Lung (tissue), 12 donors: ENCODE data around the gene NLN. TPM values are rescaled to one million over a fixed set of nuclear protein-coding genes. Genes with fewer than 3 reads are reported as not detected.

ENCODE experiments used
- ATAC-seq: fragments of 200-7000 bp; cut with Tn5 transposase; one replicate; pipeline ENCODE4 v1.9.1; 2020; ENCODE audit warnings: moderate number of reproducible peaks; ENCODE audit not compliant: insufficient read depth, low FRiP score
- DNase-seq, 3 donors: peaks; one replicate each; pipeline ENCODE4 v3.0.0-alpha.2; 2013 to 2017
- H3K27ac ChIP-seq, 2 donors: one replicate each; pipeline ENCODE4 v1.5.1; 2013; ENCODE audit warnings: mild to moderate bottlenecking in 2 of 2, moderate library complexity in 2 of 2, control low read depth in 1 of 2, inconsistent platforms in 1 of 2, low read depth in 1 of 2, low read length in 1 of 2
- H3K27me3 ChIP-seq, 3 donors: one replicate each; pipeline ENCODE4 v1.5.1; 2013; ENCODE audit warnings: low read length in 2 of 3; ENCODE audit not compliant: control insufficient read depth in 3 of 3, insufficient read depth in 3 of 3
- H3K36me3 ChIP-seq, 4 donors: one replicate each; pipeline ENCODE4 v1.5.1; 2013; ENCODE audit warnings: low read length in 4 of 4, mild to moderate bottlenecking in 1 of 4, moderate library complexity in 1 of 4; ENCODE audit not compliant: control insufficient read depth in 4 of 4, insufficient read depth in 4 of 4
- H3K4me1 ChIP-seq, 5 donors: one replicate each; pipeline ENCODE4 v1.5.1; 2013; ENCODE audit warnings: low read length in 5 of 5, mild to moderate bottlenecking in 2 of 5, moderate library complexity in 1 of 5; ENCODE audit not compliant: control insufficient read depth in 5 of 5, insufficient read depth in 5 of 5
- H3K4me3 ChIP-seq: one replicate; pipeline ENCODE4 v1.5.1; 2013; ENCODE audit warnings: mild to moderate bottlenecking, control low read depth, moderate library complexity
- H3K9ac ChIP-seq, 2 donors: one replicate each; pipeline ENCODE4 v1.5.1; 2013; ENCODE audit warnings: low read length in 2 of 2, control low read depth in 1 of 2; ENCODE audit not compliant: insufficient read depth in 1 of 2
- H3K9me3 ChIP-seq, 4 donors: one replicate each; pipeline ENCODE4 v1.5.1; 2013; ENCODE audit warnings: low read length in 3 of 4, mild to moderate bottlenecking in 1 of 4, moderate library complexity in 1 of 4; ENCODE audit not compliant: control insufficient read depth in 4 of 4, insufficient read depth in 3 of 4
- CTCF ChIP-seq: IDR thresholded peaks from 2 replicates; pipeline ENCODE4 v1.5.1; 2012; ENCODE audit warnings: mild to moderate bottlenecking; ENCODE audit errors: control extremely low read depth, extremely low read depth
- WGBS, 2 donors: extraction: QIAGEN DNeasy Blood & Tissue Kit; methylation state at CpG; one replicate each; pipeline ENCODE4 v1.1.7; 2013; 5-methylcytosine and 5-hydroxymethylcytosine counted together
- polyA plus RNA-seq, 2 donors: library from polyadenylated mRNA; stranded (reverse); fragments of 200-250 nt; gene quantifications; one replicate each; pipeline ENCODE4 v1.2.1, GENCODE V29; 2013
- total RNA-seq, 2 donors: library from RNA; depleted of rRNA in 1 of 2; stranded (reverse); fragments of >200 nt in 1 of 2; gene quantifications; one replicate each; pipeline ENCODE4 v1.2.1, GENCODE V29; 2014 to 2021
- donor health status: control.
- donor health status: control.
- donor health status: Bipolar disorder and iron deficiency.
- donor health status: healthy.
- donor health status: DM: yes; HTN: yes; CAD: no.

The NLN gene
- total and polyA plus RNA-seq, 4 donors = 2.9 to 21.3 (median 11.8) TPM

- no peak for TF ChIP-seq CTCF
- WGBS, 2 donors = 35 to 53% methylated on average over 6 of the region's 6 CpGs
- no peak for ATAC-seq
- Histone ChIP-seq H3K4me3 (no peak overlapping the region), H3K9ac (no peak overlapping the region), H3K4me1 (peaks cover 0 to 5% (median 0%) of the 10 kb centered on the region in 5 donors), H3K27me3 (peaks cover 0 to 12% (median 7%) of the 10 kb centered on the region in 3 donors), H3K27ac (peak overlapping the region in 1 of 2 donors; percentile 47), H3K36me3 (no peaks in the 10 kb centered on the region), H3K9me3 (no peaks in the 10 kb centered on the region)
- DNase-seq = no peak
Observed at GRCh38 chr5:65866837-65867521, 145.0 kb downstream of the NLN start.

- Histone ChIP-seq H3K9ac (no peak overlapping the region), H3K4me1 (peaks cover 0 to 5% (median 0%) of the 10 kb centered on the region in 5 donors), H3K36me3 (no peaks in the 10 kb centered on the region), H3K27ac (peak overlapping the region in 1 of 2 donors; percentile 47), H3K27me3 (peaks cover 0 to 12% (median 7%) of the 10 kb centered on the region in 3 donors), H3K9me3 (no peaks in the 10 kb centered on the region), H3K4me3 (no peak overlapping the region)
- ATAC-seq (no peak), DNase-seq (peak in 2 of 3 donors; percentile 12 to 13)
- 52 to 59% methylated on average over 11 of the region's 11 CpGs for WGBS, 2 donors
- TF ChIP-seq CTCF = no peak
Observed at GRCh38 chr5:65867542-65868195, 145.7 kb downstream of the NLN start.

GRCh38 chr5:65868509-65868908 is 146.5 kb downstream of the NLN start:
- peaks cover 0 to 5% (median 0%) of the 10 kb centered on the region in 5 donors for H3K4me1 ChIP-seq
- no peak for TF ChIP-seq CTCF
- no peak overlapping the region for H3K4me3 ChIP-seq
- ATAC-seq (no peak), DNase-seq (no peak)
- H3K36me3 ChIP-seq = no peaks in the 10 kb centered on the region
- no peaks in the 10 kb centered on the region for H3K9me3 ChIP-seq
- peaks cover 0 to 15% (median 7%) of the 10 kb centered on the region in 3 donors for H3K27me3 ChIP-seq
- no peak overlapping the region for H3K27ac ChIP-seq
- WGBS, 2 donors = 70 to 82% methylated on average over 3 of the region's 3 CpGs
- no peak overlapping the region for H3K9ac ChIP-seq
